ENCODE results near the gene PRRT3. TPM values are rescaled to one million over a fixed set of nuclear protein-coding genes. Genes with fewer than 3 reads are reported as not detected.

PRRT3 gene
- total RNA-seq, 1 experiment from 2014 or later, result 9.2 TPM

GRCh38 chr3:9933561-9934234, 18.5 kb downstream of the PRRT3 start, which contains the start of gene CRELD1:
Gene CRELD1 (plus strand): TSS chr3:9933834. CDS start chr3:9934439, 605 bp downstream.
- Mint-ChIP-seq H3K36me3 (peaks cover 26% of the 10 kb centered on the region), H3K9me3 (peaks cover 8% of the 10 kb centered on the region; the same call in 1 of the 2 replicates), H3K4me3 (peak within 1 kb of the TSS; percentile 93), H3K4me1 (peaks cover 14% of the 10 kb centered on the region), H3K27me3 (ENCODE audit: low read depth) (peaks cover 10% of the 10 kb centered on the region), H3K27ac (peak within 1 kb of the TSS; percentile 98)
- ChIA-PET POLR2A (interaction anchor here (0.6 to 2.7 kb wide), 11 partner anchors 9 to 315 kb away, joined by 3 to 35 read pairs (median 6); partner anchors contain the start of genes ARPC4, IL17RE, PRRT3 and TATDN2), CTCF (interaction anchor here (0.6 to 5.5 kb wide), 20 partner anchors 9 to 389 kb away, joined by 3 to 143 read pairs (median 6); partner anchors contain the start of genes ARPC4, IL17RC, PRRT3 and TADA3)
- peak; percentile 83 for ATAC-seq
- DNase-seq (ENCODE audit: low spot score), result peak; percentile 96
- TF ChIP-seq GABPB1 (CRISPR knock-in tag; IDR thresholded peaks at IDR 0.05) (peak; percentile 70), ATF6 (CRISPR knock-in tag; IDR thresholded peaks at IDR 0.05) (no peak), E2F1 (CRISPR knock-in tag; IDR thresholded peaks at IDR 0.05) (peak; percentile 83), MYBL2 (CRISPR knock-in tag; IDR thresholded peaks at IDR 0.05) (peak; percentile 60; the same call in 1 of the 2 replicates), NR3C1 (CRISPR knock-in tag; conservative IDR thresholded peaks at IDR 0.05; ENCODE audit: low read depth) (no peak), CREM (CRISPR knock-in tag; IDR thresholded peaks at IDR 0.05) (peak; percentile 88), ESRRA (CRISPR knock-in tag; IDR thresholded peaks at IDR 0.05; ENCODE audit: borderline replicate concordance) (peak; percentile 84; the same call in 1 of the 2 replicates), ZNF512 (CRISPR knock-in tag; IDR thresholded peaks at IDR 0.05; ENCODE audit: borderline replicate concordance) (no peak), JAZF1 (CRISPR knock-in tag; IDR thresholded peaks at IDR 0.05) (no peak), FOXJ3 (CRISPR knock-in tag; IDR thresholded peaks at IDR 0.05; ENCODE audit: borderline replicate concordance) (no peak), HMGXB4 (CRISPR knock-in tag; IDR thresholded peaks at IDR 0.05) (no peak), FOXP1 (CRISPR knock-in tag; IDR thresholded peaks at IDR 0.05; ENCODE audit: borderline replicate concordance) (peak; percentile 79), FOXK1 (CRISPR knock-in tag; IDR thresholded peaks at IDR 0.05) (peak; percentile 82; the same call in 1 of the 2 replicates), FOXP4 (CRISPR knock-in tag; IDR thresholded peaks at IDR 0.05) (peak; percentile 78; the same call in 1 of the 2 replicates), ELF4 (CRISPR knock-in tag; IDR thresholded peaks at IDR 0.05; ENCODE audit: low read depth) (no peak), MAX (CRISPR knock-in tag; IDR thresholded peaks at IDR 0.05) (peak; percentile 89), TP53 (CRISPR knock-in tag; IDR thresholded peaks at IDR 0.05) (peak; percentile 92; the same call in 1 of the 2 replicates), CTCF (IDR thresholded peaks at IDR 0.05) (no peak), KAT7 (CRISPR knock-in tag; IDR thresholded peaks at IDR 0.05; ENCODE audit: borderline replicate concordance) (peak; percentile 38; the same call in 1 of the 2 replicates), IRF1 (CRISPR knock-in tag; IDR thresholded peaks at IDR 0.05) (peak; percentile 74; the same call in 1 of the 2 replicates), RELA (CRISPR knock-in tag; IDR thresholded peaks at IDR 0.05; ENCODE audit: borderline replicate concordance) (peak; percentile 74), ETV6 (CRISPR knock-in tag; IDR thresholded peaks at IDR 0.05) (peak; percentile 87), USF1 (CRISPR knock-in tag; IDR thresholded peaks at IDR 0.05) (peak; percentile 76; the same call in 1 of the 2 replicates), CBFB (CRISPR knock-in tag; IDR thresholded peaks at IDR 0.05; ENCODE audit: low read depth) (0 out of 2 replicates have a peak, but pooled peaks have one; percentile 9)

Measured in WTC11 (cell line).